HepG2 (cell line): ENCODE data around the gene OSGIN1. TPM values are rescaled to one million over a fixed set of nuclear protein-coding genes. Genes with fewer than 3 reads are reported as not detected.

Experiments
- ARID4A ChIP-seq: sonication (generic); formaldehyde crosslinking; IDR thresholded peaks from 2 replicates; pipeline ENCODE4 v1.5.0; 2020; ENCODE audit warnings: mild to moderate bottlenecking, missing genetic modification reagents, borderline replicate concordance
- CCDC6 ChIP-seq: sonication (generic); formaldehyde crosslinking; IDR thresholded peaks from 2 replicates; pipeline ENCODE4 v1.8.1; 2022; ENCODE audit warnings: mild to moderate bottlenecking, missing genetic modification reagents, moderate library complexity
- ELF4 ChIP-seq: sonication (generic); formaldehyde crosslinking; IDR thresholded peaks from 2 replicates; pipeline ENCODE4 v1.5.0; 2020; ENCODE audit warnings: missing genetic modification reagents, mild to moderate bottlenecking, moderate library complexity, borderline replicate concordance
- FOXA3 ChIP-seq: IDR thresholded peaks from 2 replicates; pipeline ENCODE4 v1.6.1; 2016; ENCODE audit warnings: missing genetic modification reagents, missing compliant biosample characterization
- FOXM1 ChIP-seq: sonication (generic); formaldehyde crosslinking; IDR thresholded peaks from 2 replicates; pipeline ENCODE4 v1.5.0; 2020; ENCODE audit warnings: missing genetic modification reagents
- GFI1 ChIP-seq: sonication (generic); formaldehyde crosslinking; IDR thresholded peaks from 2 replicates; pipeline ENCODE4 v1.5.0; 2020; ENCODE audit warnings: missing genetic modification reagents, mild to moderate bottlenecking, borderline replicate concordance
- HNF4A ChIP-seq: sonication (generic); formaldehyde crosslinking; IDR thresholded peaks from 2 replicates; pipeline ENCODE4 v1.4.0; 2020; ENCODE audit warnings: missing genetic modification reagents
- JUN ChIP-seq: sonication (generic); formaldehyde crosslinking; IDR thresholded peaks from 2 replicates; pipeline ENCODE4 v1.4.0; 2020; ENCODE audit warnings: mild to moderate bottlenecking, missing genetic modification reagents
- MIER2 ChIP-seq: IDR thresholded peaks from 2 replicates; pipeline ENCODE4 v1.6.1; 2016; ENCODE audit warnings: missing biosample characterization, missing genetic modification reagents
- NR2C2 ChIP-seq: sonication (generic); formaldehyde crosslinking; IDR thresholded peaks from 2 replicates; pipeline ENCODE4 v1.4.0; 2020; ENCODE audit warnings: missing genetic modification reagents, mild to moderate bottlenecking, moderate library complexity, borderline replicate concordance
- PPARG ChIP-seq: conservative IDR thresholded peaks from 2 replicates; pipeline ENCODE4 v1.6.1; 2016; ENCODE audit warnings: missing biosample characterization, missing genetic modification reagents
- RFX5 ChIP-seq: IDR thresholded peaks from 2 replicates; pipeline ENCODE4 v1.6.1; 2011; ENCODE audit warnings: low read depth, low read length, improper control_type of control experiment
- SOX5 ChIP-seq: IDR thresholded peaks from 2 replicates; pipeline ENCODE4 v1.6.1; 2016; ENCODE audit warnings: borderline replicate concordance
- TFAP4 ChIP-seq: sonication (generic); IDR thresholded peaks from 2 replicates; pipeline ENCODE4 v1.6.1; 2016; ENCODE audit warnings: low read depth, borderline replicate concordance
- ZGPAT ChIP-seq: IDR thresholded peaks from 2 replicates; pipeline ENCODE4 v1.6.1; 2016; ENCODE audit warnings: mild to moderate bottlenecking
- ZNF224 ChIP-seq: sonication (generic); formaldehyde crosslinking; IDR thresholded peaks from 2 replicates; pipeline ENCODE4 v1.5.0; 2020; ENCODE audit warnings: mild to moderate bottlenecking, missing genetic modification reagents
- ZNF597 ChIP-seq: sonication (generic); formaldehyde crosslinking; IDR thresholded peaks from 2 replicates; pipeline ENCODE4 v1.5.0; 2020; ENCODE audit warnings: missing genetic modification reagents
- ZNF672 ChIP-seq: sonication (generic); formaldehyde crosslinking; IDR thresholded peaks from 2 replicates; pipeline ENCODE4 v1.8.1; 2022; ENCODE audit warnings: missing genetic modification reagents
- ZNF7 ChIP-seq: IDR thresholded peaks from 2 replicates; pipeline ENCODE4 v1.6.1; 2016; ENCODE audit warnings: missing biosample characterization, missing genetic modification reagents
- ZNF710 ChIP-seq: sonication (generic); formaldehyde crosslinking; IDR thresholded peaks from 2 replicates; pipeline ENCODE4 v1.5.0; 2020; ENCODE audit warnings: mild to moderate bottlenecking, missing genetic modification reagents, borderline replicate concordance
- ZZZ3 ChIP-seq: sonication (generic); formaldehyde crosslinking; IDR thresholded peaks from 2 replicates; pipeline ENCODE4 v1.4.0; 2020; ENCODE audit warnings: missing genetic modification reagents, mild to moderate bottlenecking, borderline replicate concordance
- polyA plus RNA-seq, 8 experiments: library from polyadenylated mRNA; depleted of rRNA in 3 of 8; stranded (reverse) in 7 of 8; unstranded in 1 of 8; fragments of >200 nt; fragmentation: Illumina TruSeq in 4 of 8; extraction: Trizol in 4 of 8; gene quantifications; 2 replicates each; pipeline versions ENCODE4 v1.2.1 to v1.2.3, GENCODE V29; 2011 to 2016; ENCODE audit warnings: low read depth in 4 of 8, missing spikeins in 1 of 8, mixed read lengths in 1 of 8; ENCODE audit not compliant: insufficient read depth in 1 of 8
- total RNA-seq, 5 experiments: library from RNA; depleted of rRNA; stranded (reverse); fragments of >200 nt; fragmentation: Illumina TruSeq; extraction: Trizol; gene quantifications; 2 replicates each; pipeline ENCODE4 v1.2.3, GENCODE V29; 2016; ENCODE audit warnings: low read depth in 1 of 5

The OSGIN1 gene
- total and polyA plus RNA-seq, 2 of the 13 experiments (the other 11 are each of a cell fraction or from before 2014, with no cell fraction given): 20.5 to 27.1 TPM

GRCh38 chr16:83926726-83927397 is 26.2 kb upstream of the OSGIN1 start (continued):
- no peak for TF ChIP-seq FOXM1 (CRISPR knock-in tag)
- TF ChIP-seq CCDC6 (CRISPR knock-in tag): no peak
- 0 out of 2 replicates have a peak, but pooled peaks have one; percentile 37 for TF ChIP-seq ZGPAT
- no peak for TF ChIP-seq ZNF224 (CRISPR knock-in tag)
- no peak for TF ChIP-seq ZNF597 (CRISPR knock-in tag)
- TF ChIP-seq GFI1 (CRISPR knock-in tag): no peak
- TF ChIP-seq ZNF710 (CRISPR knock-in tag): no peak
- peak; percentile 17; the same call in 1 of the 2 replicates for TF ChIP-seq SOX5
- TF ChIP-seq TFAP4: peak; percentile 32; the same call in 1 of the 2 replicates
- TF ChIP-seq ZZZ3: 0 out of 2 replicates have a peak, but pooled peaks have one; percentile 7
- TF ChIP-seq PPARG: peak; percentile 54
- 0 out of 2 replicates have a peak, but pooled peaks have one; percentile 40 for TF ChIP-seq JUN (CRISPR knock-in tag)
- no peak for TF ChIP-seq HNF4A (CRISPR knock-in tag)
- TF ChIP-seq RFX5: no peak
- TF ChIP-seq FOXA3 (CRISPR knock-in tag): peak; percentile 41; the same call in 1 of the 2 replicates
- no peak for TF ChIP-seq ELF4 (CRISPR knock-in tag)
- no peak for TF ChIP-seq ZNF672 (CRISPR knock-in tag)
- TF ChIP-seq MIER2 (CRISPR knock-in tag): no peak
- no peak for TF ChIP-seq NR2C2 (CRISPR knock-in tag)
- peak; percentile 58; the same call in 1 of the 2 replicates for TF ChIP-seq ARID4A
- no peak for TF ChIP-seq ZNF7 (CRISPR knock-in tag)
